Keratinocyte (primary cell): ENCODE results near the gene DCLK1. TPM values are rescaled to one million over a fixed set of nuclear protein-coding genes. Genes with fewer than 3 reads are reported as not detected.

Source experiments
- DNase-seq: peaks from one replicate; pipeline ENCODE4 v3.0.0-alpha.2; 2011; ENCODE audit warnings: low read depth, missing footprints, low spot score
- FAIRE-seq: peaks from 2 replicates; lab custom pipeline; 2011; peaks lifted over from hg19 to GRCh38; lab: Jason Lieb, UNC
- H2AFZ ChIP-seq: 2 replicates; pipeline ENCODE4 v1.6.0; 2012; ENCODE audit warnings: low read length, control low read depth, inconsistent platforms; ENCODE audit not compliant: control insufficient read depth
- H3K27ac ChIP-seq: 2 replicates; pipeline ENCODE4 v1.5.1; 2011; ENCODE audit warnings: low read length; ENCODE audit not compliant: control insufficient read depth, insufficient read depth
- H3K27me3 ChIP-seq: 3 replicates; pipeline ENCODE4 v1.6.0; 2011; ENCODE audit warnings: low read length; ENCODE audit not compliant: control insufficient read depth, insufficient read depth; ENCODE audit errors: extremely low read depth
- H3K36me3 ChIP-seq, 2 experiments: 2 replicates in 1 of 2; 3 replicates in 1 of 2; pipeline ENCODE4 v1.5.1; 2011; ENCODE audit warnings: low read length in 2 of 2, mild to moderate bottlenecking in 1 of 2; ENCODE audit not compliant: control insufficient read depth in 2 of 2, insufficient read depth in 2 of 2; ENCODE audit errors: extremely low read depth in 1 of 2
- H3K4me1 ChIP-seq: 3 replicates; pipeline ENCODE4 v1.5.1; 2011; ENCODE audit warnings: low read length; ENCODE audit not compliant: control insufficient read depth, insufficient read depth; ENCODE audit errors: extremely low read depth
- H3K4me2 ChIP-seq: 3 replicates; pipeline ENCODE4 v1.6.0; 2011; ENCODE audit warnings: low read depth, low read length; ENCODE audit not compliant: control insufficient read depth, insufficient read depth; ENCODE audit errors: extremely low read depth
- H3K4me3 ChIP-seq, 3 experiments: fragments of 200-600 bp in 1 of 3; sonication (generic) in 1 of 3; 2 replicates in 2 of 3; 3 replicates in 1 of 3; pipeline ENCODE4 v1.5.1; 2011 to 2016; ENCODE audit warnings: low read length in 3 of 3, mild to moderate bottlenecking in 3 of 3, control low read depth in 2 of 3, inconsistent platforms in 1 of 3, low read depth in 1 of 3, mixed read lengths in 1 of 3, mixed run types in 1 of 3, moderate library complexity in 1 of 3; ENCODE audit not compliant: control insufficient read depth in 2 of 3, insufficient read depth in 2 of 3; ENCODE audit errors: extremely low read depth in 1 of 3
- H3K79me2 ChIP-seq: 2 replicates; pipeline ENCODE4 v1.6.0; 2012; ENCODE audit warnings: low read length; ENCODE audit not compliant: control insufficient read depth, insufficient read depth
- H3K9ac ChIP-seq: 3 replicates; pipeline ENCODE4 v1.6.0; 2011; ENCODE audit warnings: low read length; ENCODE audit not compliant: control insufficient read depth, insufficient read depth; ENCODE audit errors: extremely low read depth
- H3K9me1 ChIP-seq: 3 replicates; pipeline ENCODE4 v1.6.0; 2011; ENCODE audit warnings: low read length; ENCODE audit not compliant: control insufficient read depth, insufficient read depth; ENCODE audit errors: extremely low read depth
- H3K9me3 ChIP-seq: 2 replicates; pipeline ENCODE4 v1.5.1; 2012; ENCODE audit warnings: low read depth, low read length; ENCODE audit not compliant: control insufficient read depth
- H4K20me1 ChIP-seq: 3 replicates; pipeline ENCODE4 v1.6.0; 2011; ENCODE audit warnings: low read length; ENCODE audit not compliant: control insufficient read depth, insufficient read depth; ENCODE audit errors: extremely low read depth
- CTCF ChIP-seq, 3 experiments: IDR thresholded peaks in 1 of 3; conservative IDR thresholded peaks in 1 of 3; optimal IDR thresholded peaks in 1 of 3; 2 replicates in 2 of 3; 3 replicates in 1 of 3; pipeline versions ENCODE3 to v1.5.1; 2011; ENCODE audit warnings: low read length in 3 of 3, mild to moderate bottlenecking in 3 of 3, moderate library complexity in 2 of 3, control low read depth in 1 of 3, inconsistent platforms in 1 of 3; ENCODE audit not compliant: insufficient read depth in 2 of 3; ENCODE audit errors: extremely low read depth in 1 of 3
- EZH2 ChIP-seq: IDR thresholded peaks from one replicate; pipeline ENCODE4 v1.6.1; 2012; ENCODE audit warnings: inconsistent platforms, mild to moderate bottlenecking, low read length, moderate library complexity
- dilution Hi-C: fragments of 300-500 bp; cut with MboI; formaldehyde crosslinking; loops from one replicate; pipeline ENCODE4 v1.7.0; 2020; ENCODE audit warnings: low sequenced_read_pairs; ENCODE audit not compliant: extremely low pct_ligation_motif_present
- polyA plus RNA-seq, 5 experiments: library from polyadenylated mRNA; depleted of rRNA in 3 of 5; stranded (reverse) in 3 of 5; stranded (forward) in 1 of 5; unstranded in 1 of 5; fragments of >200 nt; gene quantifications; 1 replicate in 1 of 5; 2 replicates in 3 of 5; 3 replicates in 1 of 5; pipeline versions ENCODE4 v1.2.1 to v1.2.3, GENCODE V29; 2011 to 2012; ENCODE audit warnings: missing spikeins in 2 of 5, low read depth in 1 of 5, low replicate concordance in 1 of 5

The DCLK1 gene
- polyA plus RNA-seq, 1 donor (not counting 4 experiments of a cell fraction or from before 2014, with no cell fraction given): 0.04 TPM

GRCh38 chr13:36057041-36057440, 74.1 kb downstream of the DCLK1 start:
- DNase-seq: no peak
- Histone ChIP-seq H3K9ac (no peak overlapping the region), H3K79me2 (no peaks in the 10 kb centered on the region), H3K9me1 (no peaks in the 10 kb centered on the region), H2AFZ (no peak overlapping the region), H3K4me3 (no peak overlapping the region), H3K27ac (no peak overlapping the region), H3K36me3 (no peaks in the 10 kb centered on the region), H3K27me3 (no peaks in the 10 kb centered on the region), H4K20me1 (no peaks in the 10 kb centered on the region), H3K9me3 (no peaks in the 10 kb centered on the region), H3K4me1 (no peaks in the 10 kb centered on the region), H3K4me2 (no peak overlapping the region)
- dilution Hi-C loops: no loop called here
- TF ChIP-seq EZH2 (no peak), CTCF (optimal IDR thresholded peaks at IDR 0.05 in 1 of 3, IDR thresholded peaks at IDR 0.05 in 1 of 3, conservative IDR thresholded peaks at IDR 0.05 in 1 of 3; ENCODE audit: extremely low read depth in 1 of 3, insufficient read depth in 2 of 3, low read length in 3 of 3) (no peak)
- FAIRE-seq: no peak

GRCh38 chr13:36055366-36055765, 75.8 kb downstream of the DCLK1 start:
- H4K20me1 ChIP-seq: no peaks in the 10 kb centered on the region
- FAIRE-seq: no peak
- dilution Hi-C loops: no loop called here

More at GRCh38 chr13:36055366-36055765, 75.8 kb downstream of the DCLK1 start:
- TF ChIP-seq CTCF (optimal IDR thresholded peaks at IDR 0.05 in 1 of 3, IDR thresholded peaks at IDR 0.05 in 1 of 3, conservative IDR thresholded peaks at IDR 0.05 in 1 of 3; ENCODE audit: extremely low read depth in 1 of 3, insufficient read depth in 2 of 3, low read length in 3 of 3) (no peak), EZH2 (no peak)
- H3K4me3 ChIP-seq: no peak overlapping the region
- H3K9ac ChIP-seq: no peak overlapping the region
- H3K27ac ChIP-seq: no peak overlapping the region
- no peaks in the 10 kb centered on the region for H3K27me3 ChIP-seq
- H3K9me3 ChIP-seq: no peaks in the 10 kb centered on the region
- H3K9me1 ChIP-seq: no peaks in the 10 kb centered on the region
- H3K4me1 ChIP-seq: no peaks in the 10 kb centered on the region
- H3K4me2 ChIP-seq: no peak overlapping the region
- H3K36me3 ChIP-seq: no peaks in the 10 kb centered on the region
- no peaks in the 10 kb centered on the region for H3K79me2 ChIP-seq
- DNase-seq: no peak
- no peak overlapping the region for H2AFZ ChIP-seq
